Ishikawa (cell line): ENCODE results near the gene RBP7.

Experiments used
- CEBPB ChIP-seq: IDR thresholded peaks from 2 replicates; pipeline ENCODE4 v1.6.1; 2012
- CREB1 ChIP-seq: IDR thresholded peaks from 2 replicates; pipeline ENCODE4 v1.6.1; 2012; ENCODE audit warnings: low read depth
- EGR1 ChIP-seq: IDR thresholded peaks from 2 replicates; pipeline ENCODE4 v1.6.1; 2012
- EP300 ChIP-seq: IDR thresholded peaks from 2 replicates; pipeline ENCODE4 v1.6.1; 2012; ENCODE audit warnings: borderline replicate concordance
- FOXM1 ChIP-seq: IDR thresholded peaks from 2 replicates; pipeline ENCODE4 v1.6.1; 2012; ENCODE audit warnings: low read depth, borderline replicate concordance
- TAF1 ChIP-seq: IDR thresholded peaks from 2 replicates; pipeline ENCODE4 v1.6.1; 2012; ENCODE audit warnings: low read depth, mild to moderate bottlenecking
- YY1 ChIP-seq: IDR thresholded peaks from 2 replicates; pipeline ENCODE4 v1.6.1; 2012; ENCODE audit warnings: low read depth

DNA sequence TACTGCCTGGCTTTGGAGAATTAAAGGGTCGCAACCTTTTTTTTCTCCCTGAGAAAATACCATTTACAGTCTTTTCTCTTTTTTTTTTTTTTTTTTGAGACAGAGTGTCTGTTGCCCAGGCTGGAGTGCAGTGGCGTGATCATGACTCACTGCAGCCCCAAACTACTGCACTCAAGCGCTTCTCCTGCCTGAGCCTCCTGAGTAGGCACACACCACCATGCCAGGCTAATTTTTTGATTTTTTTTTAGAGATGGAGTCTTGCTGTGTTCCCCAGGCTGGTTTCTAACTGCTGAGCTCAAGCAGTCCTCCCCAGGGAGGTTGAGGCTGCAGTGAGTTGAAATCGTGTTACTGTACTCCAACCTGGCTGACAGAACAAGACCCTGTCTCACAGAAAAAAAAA, 60.3 kb downstream of the RBP7 start:
- no peak for TF ChIP-seq CREB1
- TF ChIP-seq EGR1, result no peak
- TF ChIP-seq FOXM1, result no peak
- no peak for TF ChIP-seq CEBPB
- TF ChIP-seq YY1, result no peak
- no peak for TF ChIP-seq EP300
- no peak for TF ChIP-seq TAF1
